Right lobe of liver (tissue), 6 donors: ENCODE data around the gene ELMOD3. TPM values are rescaled to one million over a fixed set of nuclear protein-coding genes. Genes with fewer than 3 reads are reported as not detected.

Source experiments
- ATAC-seq, 4 donors: fragments of 200-7000 bp; cut with Tn5 transposase; one replicate each; pipeline ENCODE4 v1.9.1; 2020; ENCODE audit warnings: mild to moderate bottlenecking in 4 of 4, moderate library complexity in 4 of 4
- DNase-seq, 3 donors: peaks; one replicate each; pipeline ENCODE4 v3.0.0-alpha.2; 2020
- H3K27ac ChIP-seq, 3 donors: fragments of 200-600 bp; one replicate each; pipeline ENCODE4 v1.8.0; 2022
- H3K27me3 ChIP-seq, 2 donors: fragments of 200-600 bp; one replicate each; pipeline ENCODE4 v1.8.0; 2022
- H3K36me3 ChIP-seq, 4 donors: fragments of 200-600 bp; sonication (generic) in 1 of 4; one replicate each; pipeline versions ENCODE4 v1.5.1 to v1.8.0; 2017 to 2022; ENCODE audit warnings: control low read depth in 1 of 4
- H3K4me1 ChIP-seq, 4 donors: fragments of 200-600 bp; sonication (generic) in 1 of 4; one replicate each; pipeline versions ENCODE4 v1.5.1 to v1.8.0; 2017 to 2022; ENCODE audit warnings: control low read depth in 1 of 4
- H3K4me3 ChIP-seq, 3 donors: fragments of 200-600 bp; one replicate each; pipeline ENCODE4 v1.8.0; 2022
- H3K9me3 ChIP-seq, 4 donors: fragments of 200-600 bp; sonication (generic) in 1 of 4; one replicate each; pipeline versions ENCODE4 v1.5.1 to v1.8.0; 2017 to 2022; ENCODE audit warnings: control low read depth in 1 of 4
- POLR2A ChIP-seq: fragments of 450-650 bp; IDR thresholded peaks from one replicate; pipeline ENCODE4 v1.6.1; 2017; ENCODE audit warnings: antibody characterized with exemption, mild to moderate bottlenecking
- WGBS: methylation state at CpG from one replicate; pipeline ENCODE4 v1.1.6; 2018; ENCODE audit warnings: low coverage, low lambda C conversion rate; ENCODE audit not compliant: insufficient coverage; ENCODE audit errors: missing lambda C conversion rate; 5-methylcytosine and 5-hydroxymethylcytosine counted together
- intact Hi-C, 2 donors: fragments of 100-400 bp; cut with DNase I; formaldehyde crosslinking; loops; one replicate each; pipeline versions ENCODE4 v1.11.2 to v1.14.1; 2022
- total RNA-seq, 6 experiments: library from RNA; depleted of rRNA in 2 of 6; stranded (reverse); fragments of >200 nt in 2 of 6; fragmentation: NEBNext Ultra II Directional in 3 of 6; extraction: Animal tissue kit (Norgen Biotek cat#: 25700) in 3 of 6; gene quantifications; one replicate each; pipeline versions ENCODE4 v1.1.0 to v1.2.4, GENCODE V29; 2016 to 2023
- TF ChIP-seq, protein P1 (sequence below), 4 donors: fragments of 200-600 bp in 3 of 4; fragments of 450-650 bp in 1 of 4; IDR thresholded peaks; one replicate each; pipeline versions ENCODE4 v1.5.1 to v1.8.0; 2016 to 2022; ENCODE audit warnings: antibody characterized with exemption in 4 of 4, mild to moderate bottlenecking in 2 of 4
- donor health status: DM: no; HTN: yes; CAD: no.
- donor health status: DM: no; HTN: no; CAD: no.
- donor health status: DM: no; HTN: no; CAD: no.
- donor health status: DM: no; HTN: yes; CAD: no.
- donor health status: DM: no; HTN: yes; CAD: no.

ELMOD3 gene
- total RNA-seq, 6 experiments from 2014 or later: 7.4 to 12.8 (median 9.5) TPM

DNA sequence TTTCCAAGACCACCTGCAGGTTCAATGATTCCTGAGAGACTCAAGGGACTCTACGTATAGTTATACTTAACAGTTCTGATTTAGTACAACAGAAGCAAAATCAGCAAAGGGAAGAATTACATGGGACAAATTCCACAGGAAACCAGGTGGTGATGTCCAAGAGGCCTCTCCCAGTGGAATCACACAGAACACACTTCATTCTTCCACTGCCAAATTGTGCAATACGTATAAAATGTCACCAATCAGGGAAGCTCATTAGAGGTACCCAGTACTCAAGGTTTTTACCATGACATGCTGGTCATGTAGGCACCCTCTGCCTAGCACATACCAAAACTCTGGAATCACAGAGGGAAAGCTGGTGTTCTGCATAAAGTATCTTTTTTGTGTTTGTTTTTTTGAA, 33.2 kb downstream of the ELMOD3 start:
- no peaks in the 10 kb centered on the region for H3K9me3 ChIP-seq
- intact Hi-C loops: no loop called here
- no peak for TF ChIP-seq POLR2A
- TF ChIP-seq, protein P1, sequence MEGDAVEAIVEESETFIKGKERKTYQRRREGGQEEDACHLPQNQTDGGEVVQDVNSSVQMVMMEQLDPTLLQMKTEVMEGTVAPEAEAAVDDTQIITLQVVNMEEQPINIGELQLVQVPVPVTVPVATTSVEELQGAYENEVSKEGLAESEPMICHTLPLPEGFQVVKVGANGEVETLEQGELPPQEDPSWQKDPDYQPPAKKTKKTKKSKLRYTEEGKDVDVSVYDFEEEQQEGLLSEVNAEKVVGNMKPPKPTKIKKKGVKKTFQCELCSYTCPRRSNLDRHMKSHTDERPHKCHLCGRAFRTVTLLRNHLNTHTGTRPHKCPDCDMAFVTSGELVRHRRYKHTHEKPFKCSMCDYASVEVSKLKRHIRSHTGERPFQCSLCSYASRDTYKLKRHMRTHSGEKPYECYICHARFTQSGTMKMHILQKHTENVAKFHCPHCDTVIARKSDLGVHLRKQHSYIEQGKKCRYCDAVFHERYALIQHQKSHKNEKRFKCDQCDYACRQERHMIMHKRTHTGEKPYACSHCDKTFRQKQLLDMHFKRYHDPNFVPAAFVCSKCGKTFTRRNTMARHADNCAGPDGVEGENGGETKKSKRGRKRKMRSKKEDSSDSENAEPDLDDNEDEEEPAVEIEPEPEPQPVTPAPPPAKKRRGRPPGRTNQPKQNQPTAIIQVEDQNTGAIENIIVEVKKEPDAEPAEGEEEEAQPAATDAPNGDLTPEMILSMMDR (IDR thresholded peaks at IDR 0.05): no peak
- peaks cover 0 to under 1% (median 0%) of the 10 kb centered on the region in 4 donors for H3K4me1 ChIP-seq
- DNase-seq (no peak), ATAC-seq (peak in 1 of 4 donors; percentile 41)
- no peaks in the 10 kb centered on the region for H3K36me3 ChIP-seq
- H3K27ac ChIP-seq: no peak overlapping the region
- H3K4me3 ChIP-seq: no peak overlapping the region
- H3K27me3 ChIP-seq: no peaks in the 10 kb centered on the region
- 78% methylated on average over 2 of the region's 2 CpGs for WGBS

- no peaks in the 10 kb centered on the region for H3K9me3 ChIP-seq
- TF ChIP-seq, protein P1 (IDR thresholded peaks at IDR 0.05): no peak
- TF ChIP-seq POLR2A: no peak
- ATAC-seq: no peak
- H3K27ac ChIP-seq: no peak overlapping the region
- H3K27me3 ChIP-seq: no peaks in the 10 kb centered on the region
- intact Hi-C loops: no loop called here
- no peak overlapping the region for H3K4me3 ChIP-seq
- 75% methylated on average over 2 of the region's 9 CpGs for WGBS
- peak in 1 of 3 donors; percentile 35 for DNase-seq
- H3K4me1 ChIP-seq: no peaks in the 10 kb centered on the region
- H3K36me3 ChIP-seq: no peaks in the 10 kb centered on the region
Observed at GRCh38 chr2:85388878-85389538, 34.4 kb downstream of the ELMOD3 start.

DNA sequence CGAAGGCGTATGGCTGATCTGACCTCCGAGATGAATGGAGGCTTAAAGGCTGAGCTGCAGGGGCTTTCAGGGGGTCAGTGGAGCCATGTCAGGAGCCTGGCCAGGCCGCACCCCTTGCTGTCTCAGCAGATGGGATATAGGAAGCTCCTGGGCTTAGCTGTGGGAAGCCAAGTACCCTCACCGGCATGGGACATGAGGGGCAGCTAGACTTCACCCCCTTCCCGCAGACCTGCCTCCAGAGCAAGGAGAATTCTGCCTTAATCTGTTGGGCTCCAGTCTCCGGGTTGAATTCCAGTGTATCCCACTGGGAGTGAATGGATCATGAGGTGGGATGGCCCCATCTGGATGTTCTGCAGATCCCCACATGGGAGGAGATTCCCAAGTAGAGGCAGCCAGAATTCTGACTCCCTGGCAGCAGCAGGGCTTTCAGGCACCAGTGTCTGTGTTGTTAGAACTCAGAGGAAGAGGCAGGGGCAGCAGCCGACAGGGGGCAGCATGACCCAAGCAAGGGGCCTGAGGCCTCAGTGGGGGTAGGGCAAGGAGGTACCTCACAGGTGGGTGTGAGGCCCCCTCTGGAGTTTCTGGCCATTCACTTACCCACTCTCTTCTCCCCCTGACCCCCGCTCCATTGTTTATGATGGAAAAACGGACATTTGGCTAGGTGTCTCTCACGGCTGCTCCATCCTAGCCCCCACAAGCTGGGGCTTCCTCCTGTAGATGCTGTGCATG, 36.5 kb downstream of the ELMOD3 start:
- intact Hi-C loops: no loop called here
- H3K36me3 ChIP-seq: no peaks in the 10 kb centered on the region
- 80% methylated on average over 5 of the region's 11 CpGs for WGBS

DNA sequence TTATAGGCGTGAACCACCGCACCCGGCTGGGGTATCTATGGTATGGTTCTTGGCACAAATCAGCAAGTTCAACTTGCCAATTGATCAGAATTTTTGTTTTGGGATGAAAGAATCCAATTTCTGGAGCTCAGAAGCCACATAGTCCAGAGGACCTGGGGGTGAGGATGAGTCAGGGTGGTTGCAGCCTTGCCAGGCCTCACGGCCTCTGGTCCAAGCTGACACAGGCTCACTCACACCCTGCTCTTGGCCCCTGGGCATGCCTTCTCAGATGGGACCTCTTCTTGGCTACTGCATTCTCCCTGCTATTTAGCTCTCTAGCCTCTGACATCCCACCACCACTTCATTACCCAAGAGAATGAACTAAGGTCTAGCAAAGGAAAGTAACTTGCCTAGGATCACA, 39.3 kb downstream of the ELMOD3 start:
- Histone ChIP-seq H3K4me3 (no peak overlapping the region), H3K27ac (no peak overlapping the region), H3K36me3 (no peaks in the 10 kb centered on the region), H3K4me1 (peaks cover 0 to 3% (median 0%) of the 10 kb centered on the region in 4 donors), H3K9me3 (no peaks in the 10 kb centered on the region), H3K27me3 (no peaks in the 10 kb centered on the region)
- no peak for TF ChIP-seq POLR2A
- TF ChIP-seq, protein P1 (IDR thresholded peaks at IDR 0.05): no peak
- DNase-seq: no peak
- intact Hi-C loops: no loop called here
- no CpG with 5 or more reads among the region's 4 CpGs for WGBS
- no peak for ATAC-seq

More for the DNA sequence above, 36.5 kb downstream of the ELMOD3 start:
- Histone ChIP-seq H3K4me1 (no peaks in the 10 kb centered on the region), H3K27me3 (no peaks in the 10 kb centered on the region), H3K4me3 (no peak overlapping the region), H3K9me3 (no peaks in the 10 kb centered on the region), H3K27ac (no peak overlapping the region)
- TF ChIP-seq, protein P1 (IDR thresholded peaks at IDR 0.05): peak; percentile 48 to 57 (median 52)
- TF ChIP-seq POLR2A: no peak
- ATAC-seq: peak; percentile 58 to 78 (median 73)
- peak; percentile 59 to 64 (median 63) for DNase-seq
